CD14-positive monocyte (primary cell): ENCODE data around the gene ALPK3. TPM values are rescaled to one million over a fixed set of nuclear protein-coding genes. Genes with fewer than 3 reads are reported as not detected.

ENCODE experiments used
- DNase-seq, 3 donors: peaks; one replicate each; pipeline ENCODE4 v3.0.0-alpha.2; 2011 to 2022
- H2AFZ ChIP-seq: 2 replicates; pipeline ENCODE4 v1.6.0; 2012; ENCODE audit warnings: mild to moderate bottlenecking, low read depth, low read length, inconsistent platforms; ENCODE audit not compliant: insufficient read depth, poor library complexity, severe bottlenecking
- H3K27ac ChIP-seq, 2 donors: 1 replicate in 1 of 2; 2 replicates in 1 of 2; pipeline ENCODE4 v1.5.1; 2012 to 2013; ENCODE audit warnings: low read length in 2 of 2, control low read depth in 1 of 2, inconsistent platforms in 1 of 2, low read depth in 1 of 2, mild to moderate bottlenecking in 1 of 2
- H3K27me3 ChIP-seq, 2 donors: one replicate each; pipeline versions ENCODE4 v1.6.0 to v1.6.1; 2011 to 2013; ENCODE audit warnings: low read length in 2 of 2; ENCODE audit not compliant: control insufficient read depth in 2 of 2, insufficient read depth in 2 of 2
- H3K36me3 ChIP-seq, 2 donors: replicated peaks in 1 of 2; 1 replicate in 1 of 2; 2 replicates in 1 of 2; pipeline versions ENCODE4 v1.5.1 to v1.6.1; 2012 to 2013; ENCODE audit warnings: low read length in 2 of 2, control low read depth in 1 of 2, inconsistent platforms in 1 of 2, mild to moderate bottlenecking in 1 of 2; ENCODE audit not compliant: insufficient read depth in 2 of 2, control insufficient read depth in 1 of 2
- H3K4me1 ChIP-seq, 2 donors: 1 replicate in 1 of 2; 2 replicates in 1 of 2; pipeline versions ENCODE4 v1.5.1 to v1.6.1; 2012 to 2013; ENCODE audit warnings: low read length in 2 of 2, control low read depth in 1 of 2, inconsistent platforms in 1 of 2, mild to moderate bottlenecking in 1 of 2, moderate library complexity in 1 of 2; ENCODE audit not compliant: insufficient read depth in 2 of 2, control insufficient read depth in 1 of 2
- H3K4me2 ChIP-seq: replicated peaks from 2 replicates; pipeline ENCODE3; 2012; ENCODE audit warnings: low read length, moderate library complexity, mild to moderate bottlenecking; ENCODE audit not compliant: poor library complexity, severe bottlenecking; ENCODE audit errors: extremely low read depth
- H3K4me3 ChIP-seq, 3 experiments: fragments of 200-600 bp in 1 of 3; sonication (generic) in 1 of 3; replicated peaks in 1 of 3; 1 replicate in 2 of 3; 2 replicates in 1 of 3; pipeline ENCODE4 v1.5.1; 2011 to 2013; ENCODE audit warnings: low read length in 3 of 3, mild to moderate bottlenecking in 3 of 3, control low read depth in 2 of 3, low read depth in 2 of 3, inconsistent platforms in 1 of 3, moderate library complexity in 1 of 3
- H3K79me2 ChIP-seq: 2 replicates; pipeline ENCODE4 v1.6.0; 2012; ENCODE audit warnings: mild to moderate bottlenecking, control low read depth, inconsistent platforms, low read length, moderate library complexity; ENCODE audit not compliant: insufficient read depth
- H3K9ac ChIP-seq: 2 replicates; pipeline ENCODE4 v1.6.0; 2017; ENCODE audit warnings: low read length, mild to moderate bottlenecking; ENCODE audit not compliant: insufficient read depth, poor library complexity, severe bottlenecking
- H3K9me3 ChIP-seq, 2 donors: replicated peaks in 1 of 2; 1 replicate in 1 of 2; 2 replicates in 1 of 2; pipeline versions ENCODE4 v1.5.1 to v1.6.1; 2012 to 2013; ENCODE audit warnings: low read length in 2 of 2, control low read depth in 1 of 2; ENCODE audit not compliant: control insufficient read depth in 1 of 2, insufficient read depth in 1 of 2
- H4K20me1 ChIP-seq: 2 replicates; pipeline ENCODE4 v1.6.0; 2012; ENCODE audit warnings: mild to moderate bottlenecking, low read length, control low read depth, moderate library complexity; ENCODE audit not compliant: insufficient read depth
- H3K27ac Mint-ChIP-seq, 7 donors: one replicate each; pipeline ENCODE4 v1.8.0; 2020; ENCODE audit warnings: mild to moderate bottlenecking in 7 of 7, mixed read lengths in 7 of 7, moderate library complexity in 6 of 7, inconsistent platforms in 2 of 7
- H3K27me3 Mint-ChIP-seq, 3 donors: one replicate each; pipeline ENCODE4 v1.8.0; 2021 to 2022; ENCODE audit warnings: low read depth in 3 of 3, mild to moderate bottlenecking in 3 of 3, mixed read lengths in 3 of 3, moderate library complexity in 3 of 3, inconsistent platforms in 1 of 3
- H3K36me3 Mint-ChIP-seq, 2 donors: one replicate each; pipeline ENCODE4 v1.8.0; 2020; ENCODE audit warnings: mixed read lengths in 2 of 2, inconsistent platforms in 1 of 2, mild to moderate bottlenecking in 1 of 2
- H3K4me1 Mint-ChIP-seq: one replicate; pipeline ENCODE4 v1.8.0; 2020; ENCODE audit warnings: mild to moderate bottlenecking, mixed read lengths
- H3K4me3 Mint-ChIP-seq, 2 donors: one replicate each; pipeline ENCODE4 v1.8.0; 2020; ENCODE audit warnings: mild to moderate bottlenecking in 2 of 2, mixed read lengths in 2 of 2, moderate library complexity in 1 of 2
- H3K9me3 Mint-ChIP-seq, 7 donors: one replicate each; pipeline ENCODE4 v1.8.0; 2020 to 2022; ENCODE audit warnings: mixed read lengths in 7 of 7, mild to moderate bottlenecking in 6 of 7, moderate library complexity in 6 of 7, inconsistent platforms in 2 of 7
- CTCF ChIP-seq: fragments of 200-600 bp; IDR thresholded peaks from one replicate; pipeline ENCODE4 v1.8.0; 2022; ENCODE audit warnings: antibody characterized with exemption, mild to moderate bottlenecking
- WGBS: methylation state at CpG from one replicate; pipeline ENCODE4 v1.1.5; 2013; ENCODE audit warnings: missing lambda C conversion rate; ENCODE audit not compliant: insufficient coverage; 5-methylcytosine and 5-hydroxymethylcytosine counted together
- intact Hi-C, 2 donors: fragments of 100-400 bp; cut with micrococcal nuclease; formaldehyde crosslinking; loops; one replicate each; pipeline versions ENCODE4 v1.15.0 to v1.15.1; 2023
- polyA plus RNA-seq, 3 donors: library from polyadenylated mRNA; depleted of rRNA in 1 of 3; unstranded in 2 of 3; stranded (reverse) in 1 of 3; fragments of 300-500 nt in 2 of 3; fragments of >200 nt in 1 of 3; fragmentation: Illumina TruSeq in 2 of 3; gene quantifications; 1 replicate in 2 of 3; 2 replicates in 1 of 3; pipeline ENCODE4 v1.2.3, GENCODE V29; 2012 to 2021

Gene ALPK3
- polyA plus RNA-seq, 3 donors = 0.02 to 0.12 TPM; not detected in 1

- DNase-seq = peak; percentile 28 to 46 (median 32)
- H3K27me3 Mint-ChIP-seq = peaks cover 1 to 3% (median 2%) of the 10 kb centered on the region in 3 donors
- Histone ChIP-seq H3K4me1 (no peaks in the 10 kb centered on the region), H3K4me3 (no peak overlapping the region), H3K27me3 (no peaks in the 10 kb centered on the region), H4K20me1 (no peaks in the 10 kb centered on the region), H3K36me3 (no peaks in the 10 kb centered on the region), H3K9me3 (no peaks in the 10 kb centered on the region), H3K27ac (no peak overlapping the region), H3K4me2 (no peak overlapping the region), H3K9ac (no peak overlapping the region), H2AFZ (no peak overlapping the region), H3K79me2 (no peaks in the 10 kb centered on the region)
- intact Hi-C loops = loop anchor here (2.0 to 5.0 kb wide), 2 partner anchors 286 to 292 kb away; no protein-coding TSS in a partner anchor
- H3K4me1 Mint-ChIP-seq = peaks cover 6% of the 10 kb centered on the region
- H3K9me3 Mint-ChIP-seq = no peaks in the 10 kb centered on the region
- no peak overlapping the region for H3K27ac Mint-ChIP-seq
- WGBS = no CpG with 5 or more reads among the region's 4 CpGs
- no peak overlapping the region for H3K4me3 Mint-ChIP-seq
- H3K36me3 Mint-ChIP-seq = no peaks in the 10 kb centered on the region
- TF ChIP-seq CTCF = peak; percentile 71
These were observed 61.3 kb downstream of the ALPK3 start for GRCh38 chr15:84878504-84878903.

- H3K36me3 ChIP-seq = no peaks in the 10 kb centered on the region
- H3K27ac ChIP-seq = no peak overlapping the region
- no peak for DNase-seq
- H3K4me3 Mint-ChIP-seq = no peak overlapping the region
- 98% methylated on average over 8 of the region's 11 CpGs for WGBS
- H3K4me3 ChIP-seq = no peak overlapping the region
- H2AFZ ChIP-seq = no peak overlapping the region
- H3K36me3 Mint-ChIP-seq = no peaks in the 10 kb centered on the region
- peaks cover 1 to 3% (median 2%) of the 10 kb centered on the region in 3 donors for H3K27me3 Mint-ChIP-seq
- H3K27me3 ChIP-seq = no peaks in the 10 kb centered on the region
- H3K79me2 ChIP-seq = no peaks in the 10 kb centered on the region
- H3K9me3 ChIP-seq = no peaks in the 10 kb centered on the region
- intact Hi-C loops = loop anchor here (2.0 to 5.0 kb wide), 2 partner anchors 287 to 292 kb away; no protein-coding TSS in a partner anchor
- no peaks in the 10 kb centered on the region for H3K9me3 Mint-ChIP-seq
- no peak overlapping the region for H3K27ac Mint-ChIP-seq
- no peaks in the 10 kb centered on the region for H4K20me1 ChIP-seq
- peaks cover 6% of the 10 kb centered on the region for H3K4me1 Mint-ChIP-seq
- TF ChIP-seq CTCF = no peak
- H3K4me1 ChIP-seq = no peaks in the 10 kb centered on the region
- no peak overlapping the region for H3K9ac ChIP-seq
- H3K4me2 ChIP-seq = no peak overlapping the region
These were observed 62.1 kb downstream of the ALPK3 start for GRCh38 chr15:84879088-84879780.
